Panc1 (cell line): ENCODE results near the gene DPY19L1.
A peak's percentile ranks its signal among the peaks of the same experiment; 100 is the strongest.

ENCODE experiments used
- CTCF ChIP-seq: fragments of 450-650 bp; IDR thresholded peaks from 2 replicates; pipeline ENCODE4 v1.5.1; 2017; ENCODE audit warnings: mild to moderate bottlenecking
- POLR2AphosphoS5 ChIP-seq: IDR thresholded peaks from 2 replicates; pipeline ENCODE4 v1.6.1; 2012; ENCODE audit warnings: mild to moderate bottlenecking, low read depth, low read length, moderate library complexity
- SIN3A ChIP-seq: IDR thresholded peaks from 2 replicates; pipeline ENCODE4 v1.6.1; 2012; ENCODE audit warnings: low read depth, mild to moderate bottlenecking, low read length, moderate library complexity, borderline replicate concordance; ENCODE audit not compliant: insufficient read depth
- TF ChIP-seq, protein P1 (sequence below), 2 experiments: IDR thresholded peaks; 2 replicates each; pipeline ENCODE4 v1.6.1; 2011 to 2012; ENCODE audit warnings: low read depth in 2 of 2, control low read depth in 1 of 2, low read length in 1 of 2, mild to moderate bottlenecking in 1 of 2, moderate library complexity in 1 of 2; ENCODE audit not compliant: insufficient read depth in 1 of 2

DNA sequence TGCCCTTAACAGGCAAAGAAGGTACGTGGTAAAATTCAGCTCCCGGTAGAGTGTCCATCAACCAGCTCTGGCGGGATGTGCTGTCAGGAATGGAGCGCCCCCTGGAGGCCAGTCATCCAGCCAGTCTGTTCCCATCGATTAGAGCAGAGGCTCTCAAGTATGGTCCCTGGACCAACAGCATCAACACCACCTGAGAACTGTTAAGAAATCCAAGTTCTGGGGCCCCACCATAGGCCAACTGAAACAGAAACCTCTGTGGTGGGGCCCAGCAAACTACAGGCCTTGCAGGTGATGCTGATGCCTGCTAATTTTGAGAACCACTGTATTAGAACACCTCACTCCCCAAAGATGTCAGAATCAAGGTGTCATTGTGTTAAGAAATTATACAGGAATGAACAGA lies 109.2 kb downstream of the DPY19L1 start:
- TF ChIP-seq SIN3A (no peak), CTCF (peak; percentile 92), POLR2AphosphoS5 (no peak)
- TF ChIP-seq, protein P1, sequence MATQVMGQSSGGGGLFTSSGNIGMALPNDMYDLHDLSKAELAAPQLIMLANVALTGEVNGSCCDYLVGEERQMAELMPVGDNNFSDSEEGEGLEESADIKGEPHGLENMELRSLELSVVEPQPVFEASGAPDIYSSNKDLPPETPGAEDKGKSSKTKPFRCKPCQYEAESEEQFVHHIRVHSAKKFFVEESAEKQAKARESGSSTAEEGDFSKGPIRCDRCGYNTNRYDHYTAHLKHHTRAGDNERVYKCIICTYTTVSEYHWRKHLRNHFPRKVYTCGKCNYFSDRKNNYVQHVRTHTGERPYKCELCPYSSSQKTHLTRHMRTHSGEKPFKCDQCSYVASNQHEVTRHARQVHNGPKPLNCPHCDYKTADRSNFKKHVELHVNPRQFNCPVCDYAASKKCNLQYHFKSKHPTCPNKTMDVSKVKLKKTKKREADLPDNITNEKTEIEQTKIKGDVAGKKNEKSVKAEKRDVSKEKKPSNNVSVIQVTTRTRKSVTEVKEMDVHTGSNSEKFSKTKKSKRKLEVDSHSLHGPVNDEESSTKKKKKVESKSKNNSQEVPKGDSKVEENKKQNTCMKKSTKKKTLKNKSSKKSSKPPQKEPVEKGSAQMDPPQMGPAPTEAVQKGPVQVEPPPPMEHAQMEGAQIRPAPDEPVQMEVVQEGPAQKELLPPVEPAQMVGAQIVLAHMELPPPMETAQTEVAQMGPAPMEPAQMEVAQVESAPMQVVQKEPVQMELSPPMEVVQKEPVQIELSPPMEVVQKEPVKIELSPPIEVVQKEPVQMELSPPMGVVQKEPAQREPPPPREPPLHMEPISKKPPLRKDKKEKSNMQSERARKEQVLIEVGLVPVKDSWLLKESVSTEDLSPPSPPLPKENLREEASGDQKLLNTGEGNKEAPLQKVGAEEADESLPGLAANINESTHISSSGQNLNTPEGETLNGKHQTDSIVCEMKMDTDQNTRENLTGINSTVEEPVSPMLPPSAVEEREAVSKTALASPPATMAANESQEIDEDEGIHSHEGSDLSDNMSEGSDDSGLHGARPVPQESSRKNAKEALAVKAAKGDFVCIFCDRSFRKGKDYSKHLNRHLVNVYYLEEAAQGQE (IDR thresholded peaks at IDR 0.05; ENCODE audit: insufficient read depth in 1 of 2, low read depth in 2 of 2, low read length in 1 of 2) = no peak
